Stimulated activated CD8-positive, alpha-beta memory T cell treated with anti-CD3 and anti-CD28 coated beads, Interleukin-12 subunit alpha, Interleukin-12 subunit beta, amount 100 ng/mL, for 24 hours (primary cell): ENCODE data around the gene LRPAP1.
"Not testable (repeated sequence)": the region's sequence is repeated elsewhere in the genome, so short reads cannot be mapped to it uniquely, and the experiment has no call there.

Experiments used
- DNase-seq: peaks from one replicate; pipeline ENCODE4 v3.0.0-alpha.2; 2020; ENCODE audit errors: extremely low read depth

The LRPAP1 gene

GRCh38 chr4:3460926-3461325, 71.3 kb downstream of the LRPAP1 start:
- DNase-seq: no peak

- not testable (repeated sequence) for DNase-seq
Observed at GRCh38 chr4:3459156-3459555, 73.1 kb downstream of the LRPAP1 start.

DNA sequence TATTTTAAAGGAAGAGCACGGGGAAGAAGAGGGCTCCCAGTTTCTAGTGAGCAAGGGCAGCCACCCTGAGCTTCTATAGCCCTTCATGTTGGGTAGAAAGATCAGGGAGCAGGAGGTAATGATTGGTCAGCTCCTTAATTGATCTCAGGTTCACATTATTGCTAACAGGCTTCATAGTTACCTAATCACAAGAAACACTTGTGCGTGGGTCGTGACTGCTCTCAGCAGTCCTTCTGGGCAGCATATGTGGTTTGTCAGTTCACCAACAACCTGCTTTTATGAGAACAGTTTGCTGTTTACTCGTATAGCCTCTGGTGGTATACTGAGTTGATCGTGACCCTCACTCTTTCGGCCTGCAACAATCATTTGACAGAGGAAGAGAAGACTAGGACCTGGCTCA, 73.9 kb downstream of the LRPAP1 start:
- DNase-seq: no peak

DNA sequence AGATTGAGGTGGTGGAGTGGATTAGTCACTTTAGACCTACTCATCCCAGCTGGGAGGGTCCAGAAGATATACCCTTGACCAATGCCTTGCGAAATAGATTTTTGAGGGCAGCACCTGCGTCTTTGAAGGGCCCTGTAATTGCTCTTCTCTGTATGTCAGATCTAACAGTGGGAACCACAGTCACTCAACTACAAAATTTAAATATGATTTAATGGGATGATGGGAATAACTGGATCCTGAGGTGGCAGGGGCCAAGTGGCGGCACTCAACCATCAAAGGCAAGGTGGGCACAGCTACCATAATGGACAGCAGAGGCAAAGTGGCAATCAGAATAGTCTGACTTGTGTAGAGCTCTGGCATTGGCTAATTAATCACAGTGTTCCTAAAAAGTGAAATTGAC, 76.6 kb downstream of the LRPAP1 start:
- DNase-seq: not testable (repeated sequence)
